C4-2B (cell line): Measurements from ENCODE around the gene TTLL6.

ENCODE experiments used
- CTCF ChIP-seq: fragments of 450-650 bp; conservative IDR thresholded peaks from 2 replicates; pipeline ENCODE4 v1.5.1; 2017; ENCODE audit warnings: mild to moderate bottlenecking
- ZFX ChIP-seq: fragments of 450-650 bp; IDR thresholded peaks from 2 replicates; pipeline ENCODE4 v1.6.1; 2017

GRCh38 chr17:48800626-48801217 lies 16.3 kb downstream of the TTLL6 start:
- TF ChIP-seq CTCF = no peak
- no peak for TF ChIP-seq ZFX
